Measurements from ENCODE around the gene SPP1. TPM values are rescaled to one million over a fixed set of nuclear protein-coding genes. Genes with fewer than 3 reads are reported as not detected.
"Not testable (repeated sequence)": the region's sequence is repeated elsewhere in the genome, so short reads cannot be mapped to it uniquely, and the experiment has no call there.

SPP1 gene
- total RNA-seq: 156 TPM

- H3K27me3 ChIP-seq (ENCODE audit: control insufficient read depth in 3 of 3, insufficient read depth in 3 of 3, low read length in 3 of 3): no peaks in the 10 kb centered on the region
- no peaks in the 10 kb centered on the region for H3K36me3 ChIP-seq (ENCODE audit: control insufficient read depth in 3 of 3, insufficient read depth in 3 of 3, low read length in 3 of 3)
- no peak within 1 kb of the TSS for H3K4me3 ChIP-seq (ENCODE audit: low read length in 3 of 3)
- no peak within 1 kb of the TSS for H3K27ac ChIP-seq (ENCODE audit: low read depth, low read length)
- H3K9ac ChIP-seq (ENCODE audit: low read depth in 1 of 3, low read length in 3 of 3): no peak within 1 kb of the TSS
- H3K9me3 ChIP-seq (ENCODE audit: control insufficient read depth in 3 of 3, low read length in 3 of 3): no peaks in the 10 kb centered on the region
- no peaks in the 10 kb centered on the region for H3K4me1 ChIP-seq (ENCODE audit: control insufficient read depth in 3 of 3, insufficient read depth in 3 of 3, low read length in 3 of 3)
These were observed at the start of gene SPP1 for GRCh38 chr4:87975466-87975865. Gene SPP1, plus strand, starts transcription at chr4:87975714. Its CDS starts 1,182 bp downstream, at chr4:87976896.

- H3K9ac ChIP-seq (ENCODE audit: low read depth in 1 of 3, low read length in 3 of 3): no peak overlapping the region
- no peak overlapping the region for H3K27ac ChIP-seq (ENCODE audit: low read depth, low read length)
- no peaks in the 10 kb centered on the region for H3K9me3 ChIP-seq (ENCODE audit: control insufficient read depth in 3 of 3, low read length in 3 of 3)
- H3K4me3 ChIP-seq (ENCODE audit: low read length in 3 of 3): no peak overlapping the region
- no peaks in the 10 kb centered on the region for H3K36me3 ChIP-seq (ENCODE audit: control insufficient read depth in 3 of 3, insufficient read depth in 3 of 3, low read length in 3 of 3)
- no peaks in the 10 kb centered on the region for H3K27me3 ChIP-seq (ENCODE audit: control insufficient read depth in 3 of 3, insufficient read depth in 3 of 3, low read length in 3 of 3)
- H3K4me1 ChIP-seq (ENCODE audit: control insufficient read depth in 3 of 3, insufficient read depth in 3 of 3, low read length in 3 of 3): no peaks in the 10 kb centered on the region
These were observed 48.9 kb upstream of the SPP1 start for GRCh38 chr4:87926554-87927098.

DNA sequence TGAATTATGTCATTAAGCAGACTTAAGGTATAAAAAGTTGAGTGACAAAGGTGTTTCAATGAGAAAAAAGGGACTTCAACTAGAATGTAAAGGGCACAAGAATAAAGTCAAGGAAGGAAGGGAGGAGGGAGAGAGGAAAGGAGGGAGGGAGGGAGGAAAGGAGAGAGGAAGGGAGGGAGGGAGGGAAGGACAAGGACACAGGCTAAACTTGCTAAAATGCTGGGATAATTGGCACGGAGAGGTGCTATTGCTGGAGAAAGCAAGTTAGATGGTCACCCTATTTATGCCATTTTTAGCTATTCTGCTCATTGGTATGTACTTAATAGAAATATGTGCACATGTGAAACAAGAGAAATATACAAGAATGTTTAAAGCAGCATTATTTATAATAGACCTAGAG lies 44.9 kb upstream of the SPP1 start:
- Histone ChIP-seq H3K9me3 (ENCODE audit: control insufficient read depth in 3 of 3, low read length in 3 of 3) (no peaks in the 10 kb centered on the region), H3K36me3 (ENCODE audit: control insufficient read depth in 3 of 3, insufficient read depth in 3 of 3, low read length in 3 of 3) (no peaks in the 10 kb centered on the region), H3K27me3 (ENCODE audit: control insufficient read depth in 3 of 3, insufficient read depth in 3 of 3, low read length in 3 of 3) (no peaks in the 10 kb centered on the region), H3K4me3 (ENCODE audit: low read length in 3 of 3) (no peak overlapping the region), H3K27ac (ENCODE audit: low read depth, low read length) (no peak overlapping the region), H3K4me1 (ENCODE audit: control insufficient read depth in 3 of 3, insufficient read depth in 3 of 3, low read length in 3 of 3) (no peaks in the 10 kb centered on the region), H3K9ac (ENCODE audit: low read depth in 1 of 3, low read length in 3 of 3) (no peak overlapping the region)

DNA sequence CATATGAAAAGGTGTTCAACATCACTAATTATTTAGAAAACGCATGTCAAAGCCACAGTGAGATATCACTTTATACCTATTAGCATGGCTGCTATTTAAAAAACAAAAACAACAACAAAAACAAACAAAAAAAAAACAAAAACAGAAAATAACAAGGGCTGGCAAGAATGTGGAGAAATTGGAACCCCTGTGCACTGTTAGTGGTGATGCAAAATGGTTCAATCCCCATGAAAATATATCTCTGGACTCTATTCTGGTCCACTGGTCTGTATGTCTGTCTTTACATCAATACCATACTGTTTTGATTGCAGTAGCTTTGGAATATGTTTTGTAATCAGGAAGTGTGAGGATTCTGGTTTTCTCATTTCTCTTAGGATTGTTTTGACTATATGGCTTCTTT lies 43.6 kb upstream of the SPP1 start:
- no peak overlapping the region for H3K27ac ChIP-seq (ENCODE audit: low read depth, low read length)
- no peaks in the 10 kb centered on the region for H3K9me3 ChIP-seq (ENCODE audit: control insufficient read depth in 3 of 3, low read length in 3 of 3)
- H3K9ac ChIP-seq (ENCODE audit: low read depth in 1 of 3, low read length in 3 of 3): no peak overlapping the region
- no peaks in the 10 kb centered on the region for H3K27me3 ChIP-seq (ENCODE audit: control insufficient read depth in 3 of 3, insufficient read depth in 3 of 3, low read length in 3 of 3)
- H3K4me1 ChIP-seq (ENCODE audit: control insufficient read depth in 3 of 3, insufficient read depth in 3 of 3, low read length in 3 of 3): no peaks in the 10 kb centered on the region
- H3K4me3 ChIP-seq (ENCODE audit: low read length in 3 of 3): no peak overlapping the region
- H3K36me3 ChIP-seq (ENCODE audit: control insufficient read depth in 3 of 3, insufficient read depth in 3 of 3, low read length in 3 of 3): no peaks in the 10 kb centered on the region

- H3K4me1 ChIP-seq (ENCODE audit: control insufficient read depth in 3 of 3, insufficient read depth in 3 of 3, low read length in 3 of 3): no peaks in the 10 kb centered on the region
- no peaks in the 10 kb centered on the region for H3K36me3 ChIP-seq (ENCODE audit: control insufficient read depth in 3 of 3, insufficient read depth in 3 of 3, low read length in 3 of 3)
- H3K9ac ChIP-seq (ENCODE audit: low read depth in 1 of 3, low read length in 3 of 3): no peak overlapping the region
- no peak overlapping the region for H3K4me3 ChIP-seq (ENCODE audit: low read length in 3 of 3)
- H3K27ac ChIP-seq (ENCODE audit: low read depth, low read length): no peak overlapping the region
- H3K27me3 ChIP-seq (ENCODE audit: control insufficient read depth in 3 of 3, insufficient read depth in 3 of 3, low read length in 3 of 3): no peaks in the 10 kb centered on the region
- H3K9me3 ChIP-seq (ENCODE audit: control insufficient read depth in 3 of 3, low read length in 3 of 3): no peaks in the 10 kb centered on the region
These were observed 42.8 kb upstream of the SPP1 start for GRCh38 chr4:87932718-87933141.

- H3K36me3 ChIP-seq (ENCODE audit: control insufficient read depth in 3 of 3, insufficient read depth in 3 of 3, low read length in 3 of 3): no peaks in the 10 kb centered on the region
- no peaks in the 10 kb centered on the region for H3K9me3 ChIP-seq (ENCODE audit: control insufficient read depth in 3 of 3, low read length in 3 of 3)
- H3K4me1 ChIP-seq (ENCODE audit: control insufficient read depth in 3 of 3, insufficient read depth in 3 of 3, low read length in 3 of 3): no peaks in the 10 kb centered on the region
- no peak overlapping the region for H3K4me3 ChIP-seq (ENCODE audit: low read length in 3 of 3)
- no peak overlapping the region for H3K27ac ChIP-seq (ENCODE audit: low read depth, low read length)
- no peaks in the 10 kb centered on the region for H3K27me3 ChIP-seq (ENCODE audit: control insufficient read depth in 3 of 3, insufficient read depth in 3 of 3, low read length in 3 of 3)
- no peak overlapping the region for H3K9ac ChIP-seq (ENCODE audit: low read depth in 1 of 3, low read length in 3 of 3)
These were observed 42.2 kb upstream of the SPP1 start for GRCh38 chr4:87933337-87933736.

- Histone ChIP-seq H3K9me3 (ENCODE audit: control insufficient read depth in 3 of 3, low read length in 3 of 3) (no peaks in the 10 kb centered on the region), H3K27ac (ENCODE audit: low read depth, low read length) (no peak overlapping the region), H3K36me3 (ENCODE audit: control insufficient read depth in 3 of 3, insufficient read depth in 3 of 3, low read length in 3 of 3) (no peaks in the 10 kb centered on the region), H3K9ac (ENCODE audit: low read depth in 1 of 3, low read length in 3 of 3) (no peak overlapping the region), H3K4me3 (ENCODE audit: low read length in 3 of 3) (no peak overlapping the region), H3K27me3 (ENCODE audit: control insufficient read depth in 3 of 3, insufficient read depth in 3 of 3, low read length in 3 of 3) (no peaks in the 10 kb centered on the region), H3K4me1 (ENCODE audit: control insufficient read depth in 3 of 3, insufficient read depth in 3 of 3, low read length in 3 of 3) (no peaks in the 10 kb centered on the region)
These were observed 41.3 kb upstream of the SPP1 start for GRCh38 chr4:87934157-87934704.

GRCh38 chr4:87934973-87935372 lies 40.5 kb upstream of the SPP1 start:
- Histone ChIP-seq H3K27ac (ENCODE audit: low read depth, low read length) (no peak overlapping the region), H3K4me3 (ENCODE audit: low read length in 3 of 3) (no peak overlapping the region), H3K27me3 (ENCODE audit: control insufficient read depth in 3 of 3, insufficient read depth in 3 of 3, low read length in 3 of 3) (no peaks in the 10 kb centered on the region), H3K4me1 (ENCODE audit: control insufficient read depth in 3 of 3, insufficient read depth in 3 of 3, low read length in 3 of 3) (no peaks in the 10 kb centered on the region), H3K9me3 (ENCODE audit: control insufficient read depth in 3 of 3, low read length in 3 of 3) (no peaks in the 10 kb centered on the region), H3K36me3 (ENCODE audit: control insufficient read depth in 3 of 3, insufficient read depth in 3 of 3, low read length in 3 of 3) (no peaks in the 10 kb centered on the region), H3K9ac (ENCODE audit: low read depth in 1 of 3, low read length in 3 of 3) (no peak overlapping the region)

DNA sequence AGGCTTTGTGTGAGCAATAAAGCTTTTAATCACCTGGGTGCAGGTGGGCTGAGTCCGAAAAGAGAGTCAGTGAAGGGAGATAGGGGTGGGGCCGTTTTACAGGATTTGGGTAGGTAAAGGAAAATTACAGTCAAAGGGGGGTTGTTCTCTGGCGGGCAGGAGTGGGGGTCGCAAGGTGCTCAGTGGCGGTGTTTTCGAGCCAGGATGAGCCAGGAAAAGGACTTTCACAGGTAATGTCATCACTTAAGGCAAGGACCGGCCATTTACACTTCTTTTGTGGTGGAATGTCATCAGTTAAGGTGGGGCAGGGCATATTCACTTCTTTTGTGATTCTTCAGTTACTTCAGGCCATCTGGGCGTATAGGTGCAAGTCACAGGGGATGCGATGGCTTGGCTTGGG lies 39.6 kb upstream of the SPP1 start:
- H3K36me3 ChIP-seq (ENCODE audit: control insufficient read depth in 3 of 3, insufficient read depth in 3 of 3, low read length in 3 of 3); H3K27ac ChIP-seq (ENCODE audit: low read depth, low read length); H3K4me1 ChIP-seq (ENCODE audit: control insufficient read depth in 3 of 3, insufficient read depth in 3 of 3, low read length in 3 of 3): not testable (repeated sequence)

GRCh38 chr4:87937523-87937922 lies 38.0 kb upstream of the SPP1 start:
- H3K9ac ChIP-seq (ENCODE audit: low read depth in 1 of 3, low read length in 3 of 3): no peak overlapping the region
- no peak overlapping the region for H3K4me3 ChIP-seq (ENCODE audit: low read length in 3 of 3)
- no peaks in the 10 kb centered on the region for H3K4me1 ChIP-seq (ENCODE audit: control insufficient read depth in 3 of 3, insufficient read depth in 3 of 3, low read length in 3 of 3)
- no peaks in the 10 kb centered on the region for H3K9me3 ChIP-seq (ENCODE audit: control insufficient read depth in 3 of 3, low read length in 3 of 3)
- H3K27me3 ChIP-seq (ENCODE audit: control insufficient read depth in 3 of 3, insufficient read depth in 3 of 3, low read length in 3 of 3): no peaks in the 10 kb centered on the region
- H3K36me3 ChIP-seq (ENCODE audit: control insufficient read depth in 3 of 3, insufficient read depth in 3 of 3, low read length in 3 of 3): no peaks in the 10 kb centered on the region
- no peak overlapping the region for H3K27ac ChIP-seq (ENCODE audit: low read depth, low read length)

More for the DNA sequence above, 39.6 kb upstream of the SPP1 start:
- H3K9me3 ChIP-seq (ENCODE audit: control insufficient read depth in 3 of 3, low read length in 3 of 3); H3K4me3 ChIP-seq (ENCODE audit: low read length in 3 of 3); H3K27me3 ChIP-seq (ENCODE audit: control insufficient read depth in 3 of 3, insufficient read depth in 3 of 3, low read length in 3 of 3); H3K9ac ChIP-seq (ENCODE audit: low read depth in 1 of 3, low read length in 3 of 3): not testable (repeated sequence)

Data from skeletal muscle tissue (tissue), 4 donors.